ENCODE measurements around the gene THBD. TPM values are rescaled to one million over a fixed set of nuclear protein-coding genes. Genes with fewer than 3 reads are reported as not detected.
A peak's percentile ranks its signal among the peaks of the same experiment; 100 is the strongest.

Gene THBD
- total RNA-seq, 4 donors from 2014 or later: 39.7 to 329 (median 241) TPM

GRCh38 chr20:23020230-23021018, 29.0 kb downstream of the THBD start:
- H3K27ac ChIP-seq: no peak overlapping the region
- WGBS: 83% methylated on average over 12 of the region's 12 CpGs
- no peak overlapping the region for H3K4me3 ChIP-seq
- H3K27me3 ChIP-seq: no peaks in the 10 kb centered on the region
- H3K9me3 ChIP-seq: no peaks in the 10 kb centered on the region
- no peak for TF ChIP-seq CTCF (IDR thresholded peaks at IDR 0.05)
- DNase-seq (ENCODE audit: low spot score in 2 of 2): peak in 1 of 2 donors; percentile 15
- H3K4me1 ChIP-seq: no peaks in the 10 kb centered on the region
- no peaks in the 10 kb centered on the region for H3K36me3 ChIP-seq

DNA sequence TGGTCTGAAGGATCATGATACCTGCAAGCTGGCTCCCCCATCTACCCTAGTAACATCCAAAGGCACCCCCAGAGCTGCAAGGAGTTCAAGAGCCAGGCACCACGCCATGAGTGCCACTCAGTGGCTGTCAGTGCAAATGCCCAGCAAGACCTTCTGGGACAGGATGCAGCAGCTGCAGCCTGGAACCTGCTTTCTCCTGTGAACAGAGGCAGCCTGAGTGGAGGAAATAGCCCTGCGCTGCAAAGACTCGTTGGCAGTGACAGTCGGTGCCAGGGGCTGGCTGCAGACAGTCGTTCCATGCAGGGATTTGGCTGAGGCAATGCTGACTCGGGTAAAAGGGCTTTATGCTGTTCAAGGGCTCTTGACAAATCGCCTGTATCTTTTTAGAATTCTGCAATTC, 30.1 kb downstream of the THBD start:
- TF ChIP-seq EP300 (IDR thresholded peaks at IDR 0.05) (no peak), POLR2A (IDR thresholded peaks at IDR 0.05) (no peak), CTCF (IDR thresholded peaks at IDR 0.05) (no peak), POLR2AphosphoS5 (IDR thresholded peaks at IDR 0.05) (no peak)
- Histone ChIP-seq H3K9me3 (no peaks in the 10 kb centered on the region), H3K4me1 (no peaks in the 10 kb centered on the region), H3K27me3 (no peaks in the 10 kb centered on the region), H3K4me3 (no peak overlapping the region), H3K27ac (no peak overlapping the region), H3K36me3 (no peaks in the 10 kb centered on the region)
- peak in 1 of 2 donors; percentile 55 for DNase-seq (ENCODE audit: low spot score in 2 of 2)
- WGBS: 31% methylated on average over 6 of the region's 7 CpGs

DNA sequence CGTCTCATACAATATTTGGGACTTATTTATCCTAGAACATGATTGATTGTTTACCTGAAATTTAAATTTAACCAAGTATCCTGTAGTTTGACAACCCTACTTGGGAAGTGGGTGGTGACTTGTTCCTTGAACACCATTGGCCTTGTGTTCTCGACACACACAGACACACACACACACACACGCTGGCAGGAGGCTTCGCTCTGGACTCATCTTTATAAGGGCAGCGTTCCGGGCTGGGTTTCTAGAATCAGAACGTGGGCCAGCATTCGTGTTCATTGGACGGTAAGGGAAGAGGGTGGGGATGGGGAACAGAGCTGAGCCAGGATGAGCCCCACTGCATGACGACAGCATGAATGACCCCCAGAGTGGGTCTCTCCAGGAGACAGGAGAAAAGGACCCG, 30.5 kb downstream of the THBD start:
- Histone ChIP-seq H3K4me1 (no peaks in the 10 kb centered on the region), H3K4me3 (no peak overlapping the region), H3K27ac (no peak overlapping the region), H3K36me3 (no peaks in the 10 kb centered on the region), H3K9me3 (no peaks in the 10 kb centered on the region), H3K27me3 (no peaks in the 10 kb centered on the region)
- no peak for TF ChIP-seq POLR2A (IDR thresholded peaks at IDR 0.05)
- TF ChIP-seq EP300 (IDR thresholded peaks at IDR 0.05): no peak
- no peak for TF ChIP-seq CTCF (IDR thresholded peaks at IDR 0.05)
- WGBS: 89% methylated on average over 11 of the region's 11 CpGs
- peak in 1 of 2 donors; percentile 28 for DNase-seq (ENCODE audit: low spot score in 2 of 2)

DNA sequence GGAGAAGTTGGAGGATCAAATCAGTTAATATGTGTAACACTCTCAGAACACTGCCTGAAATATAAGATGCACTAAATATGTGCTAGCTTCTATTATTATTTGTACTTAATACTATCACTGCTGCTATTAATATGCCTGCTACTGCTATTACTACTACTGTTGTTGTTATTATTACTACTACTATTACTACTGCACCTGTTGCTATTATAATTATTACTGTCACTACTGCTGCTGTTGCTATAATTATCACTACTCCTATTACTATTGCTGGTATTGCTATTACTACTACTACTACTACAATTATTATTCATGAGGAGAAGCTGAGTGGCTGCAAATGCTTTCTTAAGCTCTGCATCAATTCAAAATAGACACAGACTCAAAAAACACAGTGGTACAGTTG, 31.0 kb downstream of the THBD start:
- Histone ChIP-seq H3K9me3 (no peaks in the 10 kb centered on the region), H3K4me1 (no peaks in the 10 kb centered on the region), H3K36me3 (no peaks in the 10 kb centered on the region), H3K27me3 (no peaks in the 10 kb centered on the region), H3K4me3 (no peak overlapping the region), H3K27ac (no peak overlapping the region)
- no peak for DNase-seq (ENCODE audit: low spot score in 2 of 2)
- no peak for TF ChIP-seq POLR2A (IDR thresholded peaks at IDR 0.05)
- no peak for TF ChIP-seq POLR2AphosphoS5 (IDR thresholded peaks at IDR 0.05)
- no peak for TF ChIP-seq CTCF (IDR thresholded peaks at IDR 0.05)
- no peak for TF ChIP-seq EP300 (IDR thresholded peaks at IDR 0.05)

GRCh38 chr20:23017516-23017915, 32.0 kb downstream of the THBD start:
- TF ChIP-seq POLR2A (IDR thresholded peaks at IDR 0.05) (no peak), EP300 (IDR thresholded peaks at IDR 0.05) (no peak), POLR2AphosphoS5 (IDR thresholded peaks at IDR 0.05) (no peak), CTCF (IDR thresholded peaks at IDR 0.05) (no peak)
- Histone ChIP-seq H3K27me3 (no peaks in the 10 kb centered on the region), H3K4me1 (no peaks in the 10 kb centered on the region), H3K36me3 (no peaks in the 10 kb centered on the region), H3K9me3 (no peaks in the 10 kb centered on the region), H3K27ac (no peak overlapping the region), H3K4me3 (no peak overlapping the region)
- peak in 1 of 2 donors; percentile 8 for DNase-seq (ENCODE audit: low spot score in 2 of 2)
- 100% methylated on average over 2 of the region's 2 CpGs for WGBS
